ENCODE measurements around the gene ETS1.

DNA sequence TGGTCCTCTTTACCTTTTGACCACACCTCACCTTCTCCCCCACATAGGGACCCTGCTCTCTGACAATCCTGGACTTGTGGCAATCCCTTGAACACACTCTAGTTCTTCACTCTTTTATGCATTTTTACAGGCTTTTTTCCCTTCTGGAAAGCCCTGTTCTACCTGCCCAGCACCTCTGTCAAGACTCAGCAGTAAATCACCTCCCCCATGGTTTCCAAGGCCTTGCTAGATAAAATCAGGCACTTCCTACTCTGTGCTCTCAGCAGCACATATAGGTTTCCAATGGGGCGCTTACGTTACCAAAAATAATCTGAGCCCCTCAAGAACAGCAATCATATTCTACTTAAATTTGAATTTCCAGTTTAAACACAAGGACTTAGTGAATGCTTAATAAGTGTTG is 53.9 kb downstream of the ETS1 start:
- TF ChIP-seq EZH2 (IDR thresholded peaks at IDR 0.05) (no peak), POLR2AphosphoS5 (IDR thresholded peaks at IDR 0.05; ENCODE audit: borderline replicate concordance, low read depth, low read length) (no peak)

Measured in SK-N-MC (cell line).